HG03342 (cell line): ENCODE results near the gene RASA2.

Experiments
- ATAC-seq: cut with Tn5 transposase; IDR thresholded peaks from one replicate; pipeline ENCODE4 v1.9.1; 2021; ENCODE audit warnings: mild to moderate bottlenecking, moderate library complexity; ENCODE audit not compliant: unreplicated experiment

RASA2 gene

GRCh38 chr3:141486746-141487520 is at the start of gene RASA2:
Gene RASA2, plus strand, starts transcription at chr3:141487027. Its CDS starts 57 bp downstream, at chr3:141487084.
- ATAC-seq = peak; percentile 60

- no peak for ATAC-seq
These were observed 47.2 kb upstream of the RASA2 start for GRCh38 chr3:141439589-141439988.

- ATAC-seq = peak; percentile 4
These were observed 45.9 kb upstream of the RASA2 start for GRCh38 chr3:141440942-141441341.

GRCh38 chr3:141441381-141442364 is 45.2 kb upstream of the RASA2 start:
- peak; percentile 97 for ATAC-seq

- no peak for ATAC-seq
These were observed 44.4 kb upstream of the RASA2 start for GRCh38 chr3:141442446-141442845.

- ATAC-seq = no peak
These were observed 43.9 kb upstream of the RASA2 start for GRCh38 chr3:141442914-141443313.

- ATAC-seq = no peak
These were observed 42.1 kb upstream of the RASA2 start for GRCh38 chr3:141444586-141445285.

- ATAC-seq = no peak
These were observed 40.8 kb upstream of the RASA2 start for GRCh38 chr3:141445990-141446389.

- ATAC-seq = no peak
These were observed 40.1 kb upstream of the RASA2 start for GRCh38 chr3:141446737-141447136.

- ATAC-seq = no peak
These were observed 39.4 kb upstream of the RASA2 start for GRCh38 chr3:141447383-141447782.

- no peak for ATAC-seq
These were observed 38.1 kb upstream of the RASA2 start for GRCh38 chr3:141448606-141449220.

- ATAC-seq = no peak
These were observed 37.4 kb upstream of the RASA2 start for GRCh38 chr3:141449424-141449823.

GRCh38 chr3:141450727-141451375 is 36.0 kb upstream of the RASA2 start:
- no peak for ATAC-seq

- peak; percentile 74 for ATAC-seq
These were observed 34.8 kb upstream of the RASA2 start for GRCh38 chr3:141452045-141452444.

- no peak for ATAC-seq
These were observed 34.1 kb upstream of the RASA2 start for GRCh38 chr3:141452773-141453172.

- no peak for ATAC-seq
These were observed 32.8 kb upstream of the RASA2 start for GRCh38 chr3:141454054-141454453.

- peak; percentile 72 for ATAC-seq
These were observed 31.8 kb upstream of the RASA2 start for GRCh38 chr3:141454906-141455602.

GRCh38 chr3:141455603-141456300 is 31.1 kb upstream of the RASA2 start:
- no peak for ATAC-seq

- ATAC-seq = no peak
These were observed 30.6 kb upstream of the RASA2 start for GRCh38 chr3:141456301-141456625.
